Measurements from ENCODE around the gene ATP6V0A1. TPM values are rescaled to one million over a fixed set of nuclear protein-coding genes. Genes with fewer than 3 reads are reported as not detected.

Gene ATP6V0A1
- total RNA-seq, 1 donor from 2014 or later: 33.2 TPM

DNA sequence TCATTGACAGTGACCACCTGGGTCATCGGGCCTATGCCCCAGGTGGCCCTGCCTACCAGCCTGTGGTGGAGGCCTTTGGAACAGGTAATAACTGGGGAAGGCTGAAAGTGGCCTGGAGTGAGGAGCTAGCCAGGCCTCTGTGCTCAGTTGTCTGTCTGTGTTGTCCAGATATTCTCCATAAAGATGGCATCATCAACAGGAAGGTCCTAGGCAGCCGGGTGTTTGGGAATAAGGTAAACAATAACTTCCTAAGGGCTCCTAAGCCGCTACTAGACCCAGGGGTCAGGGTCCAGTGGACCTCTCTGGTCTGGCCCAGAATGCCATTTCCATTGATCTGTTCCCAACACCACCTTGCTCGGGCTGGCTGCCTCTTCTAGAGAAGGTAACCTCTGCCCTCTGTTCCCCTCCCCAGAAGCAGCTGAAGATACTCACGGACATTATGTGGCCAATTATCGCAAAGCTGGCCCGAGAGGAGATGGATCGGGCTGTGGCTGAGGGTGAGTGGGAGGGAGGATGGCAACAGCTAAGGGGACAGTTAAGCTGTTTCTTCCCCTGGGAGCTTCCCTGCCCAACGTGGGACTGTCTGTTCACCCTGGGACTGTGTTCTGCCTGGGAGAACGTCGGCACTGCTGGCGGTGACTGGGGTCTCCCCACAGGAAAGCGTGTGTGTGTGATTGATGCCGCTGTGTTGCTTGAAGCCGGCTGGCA, 106.3 kb downstream of the ATP6V0A1 start:
- intact Hi-C loops (cut with micrococcal nuclease): no loop called here
- DNase-seq (peak; percentile 23), ATAC-seq (no peak)

DNA sequence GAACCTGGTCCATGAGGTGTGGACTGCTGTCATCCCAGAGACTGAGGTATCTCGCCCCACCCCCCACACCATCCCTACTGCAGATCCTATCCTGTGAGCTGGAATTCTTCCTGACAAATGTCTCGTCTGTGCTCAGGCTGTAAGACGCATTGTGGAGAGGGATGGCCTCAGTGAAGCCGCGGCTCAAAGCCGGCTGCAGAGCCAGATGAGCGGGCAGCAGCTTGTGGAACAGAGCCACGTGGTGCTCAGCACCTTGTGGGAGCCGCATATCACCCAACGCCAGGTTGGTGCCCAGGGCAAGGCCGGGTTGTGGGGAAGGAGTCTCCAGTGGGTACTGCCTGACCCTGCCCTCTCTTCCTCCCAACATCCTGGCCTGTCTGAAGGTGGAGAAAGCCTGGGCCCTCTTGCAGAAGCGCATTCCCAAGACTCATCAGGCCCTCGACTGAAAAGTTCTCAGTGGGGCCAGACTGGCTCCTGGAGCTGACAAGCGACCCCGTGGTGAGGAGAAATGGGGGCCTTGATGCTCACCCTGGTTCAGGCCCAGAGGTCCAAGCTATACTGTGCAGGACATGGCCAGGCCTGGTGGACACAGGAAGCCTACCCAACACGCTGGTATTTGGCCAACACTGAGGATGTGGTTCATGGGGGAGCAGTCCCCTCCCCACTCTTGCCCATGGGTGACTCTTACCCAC, 107.0 kb downstream of the ATP6V0A1 start:
- ATAC-seq: no peak

DNA sequence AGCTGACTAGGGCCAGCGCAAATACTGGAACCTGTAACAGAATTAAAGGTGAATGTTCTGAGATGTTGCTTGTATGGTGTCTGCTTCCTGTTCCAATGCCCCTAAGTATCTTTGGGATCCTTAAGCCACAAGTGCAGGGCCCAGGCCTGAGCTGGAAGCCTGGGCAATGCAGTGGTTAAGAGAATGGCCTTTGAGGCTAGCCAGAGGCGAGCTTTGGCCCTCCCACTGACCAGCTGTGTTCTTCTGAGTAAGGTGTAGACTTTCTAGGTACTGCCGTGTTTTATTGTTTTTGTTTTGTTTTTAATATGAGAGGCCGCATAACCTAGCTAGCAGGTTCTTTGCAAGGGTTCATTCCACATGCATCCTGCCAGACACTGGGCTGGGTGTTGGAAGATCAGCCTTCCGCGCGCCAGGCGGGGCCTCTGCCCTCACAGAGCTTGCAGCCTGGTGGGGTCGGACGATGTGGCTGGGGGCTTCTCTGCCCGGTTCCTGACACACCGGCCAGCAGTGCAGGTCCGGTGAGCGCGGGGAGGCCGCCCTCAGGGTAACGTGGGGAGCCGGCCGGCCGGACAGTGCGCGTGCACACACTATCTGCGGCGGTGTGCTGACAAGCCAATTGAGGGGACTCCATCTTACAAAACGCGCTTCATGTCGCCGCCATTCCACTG, 107.7 kb downstream of the ATP6V0A1 start:
- no peak for ATAC-seq
- intact Hi-C loops (cut with micrococcal nuclease): no loop called here

More for the DNA sequence above, 107.0 kb downstream of the ATP6V0A1 start:
- peak; percentile 32 for DNase-seq
- intact Hi-C loops (cut with micrococcal nuclease): no loop called here

DNA sequence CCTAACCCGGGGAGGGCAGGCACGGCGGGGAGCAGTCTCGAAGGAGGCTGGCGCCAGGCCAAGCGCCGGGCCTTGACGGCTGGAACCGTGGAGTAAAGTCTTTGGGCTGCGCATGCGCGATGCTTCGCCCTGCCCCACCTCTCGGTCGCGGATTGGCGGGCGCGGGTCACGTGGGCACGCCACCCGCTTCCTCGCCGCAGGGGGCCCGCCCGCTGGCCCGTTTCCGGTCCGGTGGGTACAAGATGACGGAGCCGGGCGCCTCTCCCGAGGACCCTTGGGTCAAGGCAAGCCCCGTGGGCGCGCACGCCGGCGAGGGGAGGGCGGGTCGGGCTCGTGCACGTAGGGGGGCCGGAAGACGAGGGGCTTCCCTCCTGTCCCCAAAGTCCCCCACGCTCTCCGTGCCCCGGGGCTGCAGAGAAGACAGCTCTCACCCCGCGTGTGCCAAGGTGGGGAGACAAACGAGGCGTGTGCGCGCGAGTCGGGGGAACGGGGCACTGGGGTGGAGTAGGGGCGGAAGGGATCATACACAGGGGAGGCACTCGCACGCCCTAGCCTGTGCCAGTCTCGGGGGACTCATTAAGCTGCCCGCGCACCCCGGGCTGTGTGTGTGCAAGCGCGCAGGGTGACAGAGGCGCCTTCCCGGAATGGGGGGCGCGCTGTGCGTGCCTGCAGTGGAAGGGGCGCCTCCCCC, 108.3 kb downstream of the ATP6V0A1 start, which contains the start of gene MLX:
TSS of gene MLX (plus strand) at position 218 of the 691 bp plus-strand sequence. CDS start at position 243, 25 bp downstream.
- DNase-seq: peak; percentile 99
- intact Hi-C loops (cut with micrococcal nuclease): no loop called here
- peak; percentile 85 for ATAC-seq

More for the DNA sequence above, 107.7 kb downstream of the ATP6V0A1 start:
- no peak for DNase-seq

DNA sequence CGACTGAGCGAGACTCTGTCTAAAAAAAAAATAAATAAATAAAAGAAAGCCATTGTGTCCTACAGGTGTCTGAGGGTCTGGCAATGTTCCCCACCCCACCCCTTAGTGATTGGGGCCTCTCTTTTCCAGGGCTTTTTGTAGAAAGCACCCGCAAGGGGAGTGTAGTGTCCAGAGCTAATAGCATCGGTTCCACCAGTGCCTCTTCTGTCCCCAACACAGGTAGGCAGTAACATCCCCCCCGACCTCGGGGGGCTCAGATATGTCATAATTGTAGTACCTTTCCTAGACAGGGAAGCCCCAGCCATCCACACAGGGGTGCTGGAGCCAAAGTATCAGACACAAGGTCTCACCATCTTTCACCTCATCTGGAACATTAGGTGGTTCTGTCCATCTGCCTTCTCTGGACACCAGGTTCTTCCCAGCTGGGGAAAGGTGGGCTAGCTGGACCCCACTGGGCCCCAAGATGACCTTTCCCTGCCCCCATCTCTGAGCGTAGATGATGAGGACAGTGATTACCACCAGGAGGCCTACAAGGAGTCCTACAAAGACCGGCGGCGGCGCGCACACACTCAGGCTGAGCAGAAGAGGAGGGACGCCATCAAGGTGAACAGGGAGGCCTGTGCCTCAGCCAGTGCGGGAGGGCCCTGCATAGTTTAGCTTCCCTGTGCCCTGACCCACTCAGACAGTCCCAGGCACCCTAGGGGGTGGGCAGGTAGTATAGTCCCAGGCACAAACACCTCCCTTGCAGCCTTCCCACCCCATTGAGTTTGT, 109.8 kb downstream of the ATP6V0A1 start:
- ATAC-seq (no peak), DNase-seq (no peak)
- intact Hi-C loops (cut with micrococcal nuclease): no loop called here

DNA sequence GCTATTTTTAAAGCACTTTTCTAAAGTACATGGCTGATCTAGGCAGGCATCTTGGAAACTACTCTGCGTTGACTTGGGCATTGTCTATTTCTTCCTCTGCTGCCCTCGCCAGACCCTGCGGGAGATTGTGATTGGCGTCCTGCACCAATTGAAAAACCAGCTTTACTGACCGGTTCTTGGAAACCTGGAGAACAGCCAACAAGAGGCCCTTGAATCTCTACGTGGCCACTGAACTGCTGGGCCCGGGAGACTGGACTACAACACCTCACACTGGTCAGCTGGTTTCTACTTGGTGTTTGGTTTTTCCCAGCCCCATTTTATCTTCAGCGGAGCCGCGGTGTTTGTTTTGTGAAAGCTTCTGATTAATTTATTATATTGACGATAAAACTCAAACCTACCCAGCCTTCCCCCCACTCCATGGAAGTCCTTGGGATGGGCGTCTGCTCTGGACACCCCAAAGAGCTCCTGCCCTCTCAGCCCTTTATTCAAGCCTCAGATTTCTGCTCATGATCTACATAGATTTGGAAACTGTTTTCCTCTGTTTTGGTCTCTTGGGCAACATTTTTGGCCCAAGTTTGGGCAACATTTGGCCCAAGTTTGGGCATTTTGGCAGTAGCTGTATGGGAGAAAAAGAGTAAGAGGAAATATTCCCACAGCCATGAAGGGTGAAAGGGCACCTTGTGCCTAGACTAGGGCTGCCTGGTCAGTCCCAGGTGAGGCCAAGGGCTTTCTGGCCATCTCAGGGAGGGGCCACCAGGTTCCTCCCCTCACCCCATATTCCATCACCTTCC, 113.0 kb downstream of the ATP6V0A1 start:
- intact Hi-C loops (cut with micrococcal nuclease): no loop called here
- DNase-seq (no peak), ATAC-seq (no peak)

Small RNA genes lying within 50 kb of the gene (microRNA-seq; reads per million reads assigned to microRNA genes)
- gene MIR5010 (ENCODE audit: borderline number of aligned reads): not detected
- gene MIR548AT (ENCODE audit: borderline number of aligned reads): not detected

Other genes with a start within 250 kb of the ATP6V0A1 start
- 33.4 TPM for gene STAT5B, start 182.5 kb upstream of the ATP6V0A1 start, total RNA-seq
- 13.8 TPM for gene STAT5A, start 170.4 kb upstream of the ATP6V0A1 start, total RNA-seq
- 146 TPM for gene STAT3, start 70.4 kb upstream of the ATP6V0A1 start, total RNA-seq
- 216 TPM for gene CAVIN1, start 35.6 kb upstream of the ATP6V0A1 start, total RNA-seq
- gene NAGLU, start 77.4 kb downstream of the ATP6V0A1 start, total RNA-seq: 8.3 TPM
- 1.4 TPM for gene HSD17B1, start 94.0 kb downstream of the ATP6V0A1 start, total RNA-seq
- gene COASY, start 103.3 kb downstream of the ATP6V0A1 start, total RNA-seq: 45.2 TPM
- gene MLX, start 108.2 kb downstream of the ATP6V0A1 start, total RNA-seq: 72.3 TPM
- 3.1 TPM for gene PSMC3IP, start 118.9 kb downstream of the ATP6V0A1 start, total RNA-seq
- 25.7 TPM for gene RETREG3, start 150.5 kb downstream of the ATP6V0A1 start, total RNA-seq
- 46.0 TPM for gene TUBG1, start 150.8 kb downstream of the ATP6V0A1 start, total RNA-seq
- gene TUBG2, start 200.4 kb downstream of the ATP6V0A1 start, total RNA-seq: 17.1 TPM
- 35.7 TPM for gene PLEKHH3, start 218.1 kb downstream of the ATP6V0A1 start, total RNA-seq
- 1.7 TPM for gene CCR10, start 223.0 kb downstream of the ATP6V0A1 start, total RNA-seq
- 7.0 TPM for gene CNTNAP1, start 223.7 kb downstream of the ATP6V0A1 start, total RNA-seq